Urinary bladder (tissue), 4 donors: ENCODE data around the gene MOSPD3. TPM values are rescaled to one million over a fixed set of nuclear protein-coding genes. Genes with fewer than 3 reads are reported as not detected.
A peak's percentile ranks its signal among the peaks of the same experiment; 100 is the strongest.

Source experiments
- DNase-seq: peaks from one replicate; pipeline ENCODE4 v3.0.0-alpha.2; 2015; ENCODE audit errors: extremely low spot score
- H3K27ac ChIP-seq: one replicate; pipeline ENCODE4 v1.5.1; 2013; ENCODE audit warnings: low read depth, mild to moderate bottlenecking, moderate library complexity
- H3K36me3 ChIP-seq: one replicate; pipeline ENCODE4 v1.6.1; 2013; ENCODE audit warnings: mild to moderate bottlenecking, moderate library complexity; ENCODE audit not compliant: insufficient read depth
- H3K4me1 ChIP-seq: one replicate; pipeline ENCODE4 v1.6.1; 2013; ENCODE audit warnings: mild to moderate bottlenecking, moderate library complexity; ENCODE audit not compliant: insufficient read depth
- H3K4me3 ChIP-seq: one replicate; pipeline ENCODE4 v1.5.1; 2013; ENCODE audit warnings: low read depth, low read length
- WGBS: extraction: QIAGEN DNeasy Blood & Tissue Kit; methylation state at CpG from one replicate; pipeline ENCODE4 v1.1.7; 2013; 5-methylcytosine and 5-hydroxymethylcytosine counted together
- polyA plus RNA-seq: library from polyadenylated mRNA; stranded (reverse); fragments of 200-250 nt; gene quantifications from one replicate; pipeline ENCODE4 v1.2.3, GENCODE V29; 2013
- total RNA-seq: library from RNA; depleted of rRNA; stranded (reverse); fragments of >200 nt; gene quantifications from one replicate; pipeline ENCODE4 v1.2.3, GENCODE V29; 2014
- donor health status: healthy with polysubstance abuse.
- donor health status: healthy.

MOSPD3 gene
- total and polyA plus RNA-seq, 2 donors: 5.3 to 30.4 TPM

DNA sequence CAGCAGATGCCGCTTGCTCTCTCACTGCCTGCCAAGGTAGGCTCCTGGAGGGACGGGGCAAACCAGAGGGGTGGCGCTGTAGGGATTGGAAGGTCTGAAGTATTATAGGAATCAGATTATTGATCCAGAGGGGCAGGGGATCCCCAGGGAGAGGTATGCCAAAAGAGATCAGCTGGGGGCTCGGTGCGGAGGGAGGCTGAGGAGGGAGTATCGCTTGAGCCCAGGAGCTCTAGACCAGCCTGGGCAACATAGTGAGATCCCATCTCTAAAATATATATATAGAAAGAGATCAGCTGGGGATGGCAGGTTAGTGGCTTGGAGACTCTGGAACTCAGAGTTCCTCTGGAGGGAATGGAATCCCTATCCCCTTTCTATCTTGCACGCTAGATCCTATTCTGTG is 17.2 kb upstream of the MOSPD3 start:
- WGBS: 98% methylated on average over 7 of the region's 7 CpGs
- H3K4me1 ChIP-seq: no peaks in the 10 kb centered on the region
- H3K27ac ChIP-seq: no peak overlapping the region
- no peak overlapping the region for H3K4me3 ChIP-seq
- H3K36me3 ChIP-seq: no peaks in the 10 kb centered on the region
- DNase-seq: no peak

DNA sequence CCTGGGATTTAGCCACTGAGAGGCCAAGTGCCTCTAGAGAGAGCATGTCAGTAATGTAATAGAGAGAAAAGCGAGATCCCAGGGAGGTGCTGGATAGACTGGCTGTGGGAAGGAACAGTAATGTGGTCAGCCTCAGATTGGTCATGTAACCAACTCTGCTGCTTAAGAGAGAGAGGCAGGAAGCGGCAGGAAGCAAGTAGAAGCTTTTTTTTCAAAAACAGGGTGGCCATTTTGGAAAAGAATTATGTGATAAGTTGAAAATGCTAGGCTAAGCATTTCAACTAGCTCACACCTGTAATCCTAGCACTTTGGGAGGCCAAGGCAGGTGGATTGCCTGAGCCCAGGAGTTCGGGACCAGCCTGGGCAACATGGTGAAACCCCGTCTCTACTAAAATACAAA is 13.9 kb upstream of the MOSPD3 start:
- no peak overlapping the region for H3K4me3 ChIP-seq
- WGBS: 91% methylated on average over 4 of the region's 4 CpGs
- DNase-seq: no peak
- no peak overlapping the region for H3K27ac ChIP-seq
- H3K36me3 ChIP-seq: no peaks in the 10 kb centered on the region
- H3K4me1 ChIP-seq: no peaks in the 10 kb centered on the region

DNA sequence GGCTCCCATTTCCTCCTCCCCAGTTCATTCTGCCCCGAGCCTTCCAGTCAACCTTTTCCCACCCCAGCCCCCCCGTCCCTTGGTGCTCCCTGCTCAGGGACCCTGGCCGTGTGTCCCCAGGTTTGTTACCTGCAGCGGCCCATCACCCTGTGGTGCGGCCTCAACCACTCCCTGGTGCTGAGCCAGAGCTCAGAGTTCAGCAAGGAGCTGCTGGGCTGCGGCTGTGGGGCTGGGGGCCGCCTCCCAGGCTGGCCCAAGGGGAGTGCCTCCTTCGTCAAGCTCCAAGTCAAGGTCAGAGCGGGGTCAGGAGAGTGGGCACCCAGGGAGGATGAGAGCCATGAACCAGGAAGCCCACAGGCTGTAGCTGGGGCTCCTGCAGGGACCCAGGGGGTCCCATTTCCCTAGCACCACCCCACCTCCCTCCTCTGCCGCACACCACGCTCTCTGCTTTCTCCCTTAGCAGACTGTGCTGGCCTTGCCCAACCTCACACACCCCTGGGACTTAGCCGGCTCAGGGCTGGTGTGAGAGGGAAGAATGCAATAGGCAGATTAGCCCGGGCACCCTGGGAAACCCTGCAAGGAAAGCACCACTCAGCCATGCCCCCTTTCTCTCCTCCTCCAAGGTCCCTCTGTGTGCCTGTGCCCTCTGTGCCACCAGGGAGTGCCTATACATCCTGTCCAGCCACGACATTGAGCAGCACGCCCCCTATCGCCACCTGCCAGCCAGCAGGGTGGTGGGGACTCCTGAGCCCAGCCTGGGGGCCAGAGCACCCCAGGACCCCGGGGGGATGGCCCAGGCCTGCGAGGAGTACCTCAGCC is 12.2 kb upstream of the MOSPD3 start:
- no peaks in the 10 kb centered on the region for H3K4me1 ChIP-seq
- H3K27ac ChIP-seq: no peak overlapping the region
- H3K36me3 ChIP-seq: no peaks in the 10 kb centered on the region
- WGBS: 77% methylated on average over 18 of the region's 18 CpGs
- H3K4me3 ChIP-seq: no peak overlapping the region
- no peak for DNase-seq

DNA sequence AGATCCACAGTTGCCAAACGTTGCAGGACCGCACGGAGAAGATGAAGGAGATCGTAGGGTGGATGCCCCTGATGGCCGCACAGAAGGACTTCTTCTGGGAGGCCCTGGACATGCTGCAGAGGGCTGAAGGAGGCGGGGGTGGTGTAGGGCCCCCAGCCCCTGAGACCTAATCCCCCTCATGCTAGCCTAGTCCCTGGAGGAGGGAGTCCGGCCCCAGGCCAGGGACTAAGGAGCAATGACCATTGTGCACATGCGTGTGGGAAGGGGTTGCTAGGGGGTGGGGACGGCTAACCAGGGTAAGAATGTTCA is 11.7 kb upstream of the MOSPD3 start:
- no peaks in the 10 kb centered on the region for H3K4me1 ChIP-seq
- no peak overlapping the region for H3K27ac ChIP-seq
- no peak for DNase-seq
- H3K36me3 ChIP-seq: no peaks in the 10 kb centered on the region
- H3K4me3 ChIP-seq: no peak overlapping the region
- WGBS: 83% methylated on average over 9 of the region's 9 CpGs

DNA sequence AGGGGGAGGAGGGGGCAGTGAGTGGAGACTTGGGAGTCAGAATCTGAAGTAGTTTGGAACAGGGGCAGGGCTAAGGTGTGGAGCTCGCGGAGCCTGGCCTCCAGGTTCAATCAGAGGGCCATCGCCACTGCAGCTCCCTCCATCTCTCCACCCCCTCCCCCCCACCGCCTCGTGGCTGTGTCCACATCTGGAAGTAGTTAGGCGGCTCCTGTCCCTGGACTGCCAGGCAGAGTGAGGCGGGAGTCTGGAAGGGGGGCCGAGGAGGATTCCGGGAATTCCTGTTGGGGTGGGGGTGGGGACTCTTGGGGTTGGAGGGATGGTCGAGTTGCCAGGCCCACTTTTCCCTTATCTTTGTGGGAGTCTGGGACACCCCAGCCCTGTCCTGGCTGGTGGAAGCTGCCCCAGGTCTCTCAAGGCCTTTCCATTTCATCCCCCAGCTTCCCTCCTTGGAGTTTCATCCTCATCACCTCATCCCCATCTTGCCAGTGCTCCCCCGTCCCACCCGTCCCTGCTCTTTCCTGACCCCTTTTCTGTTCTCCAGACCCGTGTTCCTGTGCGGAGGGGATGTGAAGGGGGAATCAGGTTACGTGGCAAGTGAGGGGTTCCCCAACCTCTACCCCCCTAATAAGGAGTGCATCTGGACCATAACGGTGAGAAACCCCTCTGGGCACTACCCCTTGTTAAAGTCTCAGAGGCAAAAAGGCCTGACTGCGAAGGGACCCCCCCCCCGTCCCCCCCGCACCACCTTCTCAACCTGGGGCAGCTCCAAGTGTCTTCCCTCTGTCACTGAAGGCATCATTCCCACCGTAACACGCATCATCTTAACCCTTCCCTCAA is 9.2 kb upstream of the MOSPD3 start:
- H3K36me3 ChIP-seq: no peaks in the 10 kb centered on the region
- no peak for DNase-seq
- no peaks in the 10 kb centered on the region for H3K4me1 ChIP-seq
- H3K27ac ChIP-seq: no peak overlapping the region
- WGBS: 25% methylated on average over 21 of the region's 21 CpGs
- peak overlapping the region; percentile 57 for H3K4me3 ChIP-seq

DNA sequence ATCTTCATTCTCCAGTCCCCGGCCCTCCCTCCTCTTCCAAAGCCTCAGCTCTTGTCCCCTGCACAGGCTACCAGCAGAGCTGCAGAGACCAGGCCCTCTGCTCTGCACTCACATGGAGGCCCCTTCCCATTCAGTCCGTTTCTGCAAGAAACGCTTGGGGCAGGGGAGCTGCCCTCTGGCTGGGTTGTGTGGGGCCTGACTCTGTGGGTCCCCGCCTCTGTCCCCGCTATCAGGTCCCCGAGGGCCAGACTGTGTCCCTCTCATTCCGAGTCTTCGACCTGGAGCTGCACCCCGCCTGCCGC is 8.7 kb upstream of the MOSPD3 start:
- H3K4me1 ChIP-seq: no peaks in the 10 kb centered on the region
- H3K36me3 ChIP-seq: no peaks in the 10 kb centered on the region
- DNase-seq: no peak
- peak overlapping the region; percentile 59 for H3K27ac ChIP-seq
- WGBS: 14% methylated on average over 10 of the region's 10 CpGs
- peak overlapping the region; percentile 57 for H3K4me3 ChIP-seq

DNA sequence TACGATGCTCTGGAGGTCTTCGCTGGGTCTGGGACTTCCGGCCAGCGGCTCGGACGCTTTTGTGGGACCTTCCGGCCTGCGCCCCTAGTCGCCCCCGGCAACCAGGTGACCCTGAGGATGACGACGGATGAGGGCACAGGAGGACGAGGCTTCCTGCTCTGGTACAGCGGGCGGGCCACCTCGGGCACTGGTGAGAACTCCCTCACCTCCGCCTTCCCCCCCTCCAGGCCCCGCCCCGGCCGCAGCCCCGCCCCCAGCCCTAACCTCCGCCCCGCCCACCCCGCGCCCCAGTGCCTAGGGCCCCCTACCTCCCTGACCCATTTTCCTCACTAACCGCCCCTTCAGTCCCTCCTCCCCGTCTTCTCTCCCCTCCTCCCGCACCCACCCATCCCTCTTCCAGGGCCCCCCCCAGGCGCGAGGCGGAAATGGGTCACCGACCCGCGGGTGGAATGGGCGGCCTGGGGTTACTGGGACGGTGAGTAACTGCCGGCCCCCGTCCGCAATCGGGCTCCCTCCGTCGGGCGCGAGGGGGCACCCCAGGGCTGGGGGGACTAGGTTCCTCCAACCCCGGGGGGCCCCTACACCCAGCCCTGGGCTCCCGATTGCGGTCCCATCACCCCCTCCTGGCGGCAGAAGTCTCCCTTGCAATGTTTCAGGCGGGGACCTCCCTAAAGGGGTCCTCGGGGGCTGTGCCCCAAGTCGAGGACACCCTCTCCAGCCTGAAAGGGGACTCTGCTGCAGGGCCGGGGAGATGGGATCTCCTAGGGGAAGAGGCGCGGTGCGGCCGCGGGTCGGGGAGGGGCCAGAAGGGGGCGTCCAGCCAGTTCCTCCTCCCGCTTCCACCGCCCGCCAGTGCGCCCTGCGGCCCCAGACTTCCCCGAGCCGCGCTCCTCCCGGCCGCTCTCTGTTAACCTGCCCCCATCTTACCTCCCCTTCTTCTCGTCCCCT is 8.0 kb upstream of the MOSPD3 start:
- WGBS: 1% methylated on average over 70 of the region's 70 CpGs

DNA sequence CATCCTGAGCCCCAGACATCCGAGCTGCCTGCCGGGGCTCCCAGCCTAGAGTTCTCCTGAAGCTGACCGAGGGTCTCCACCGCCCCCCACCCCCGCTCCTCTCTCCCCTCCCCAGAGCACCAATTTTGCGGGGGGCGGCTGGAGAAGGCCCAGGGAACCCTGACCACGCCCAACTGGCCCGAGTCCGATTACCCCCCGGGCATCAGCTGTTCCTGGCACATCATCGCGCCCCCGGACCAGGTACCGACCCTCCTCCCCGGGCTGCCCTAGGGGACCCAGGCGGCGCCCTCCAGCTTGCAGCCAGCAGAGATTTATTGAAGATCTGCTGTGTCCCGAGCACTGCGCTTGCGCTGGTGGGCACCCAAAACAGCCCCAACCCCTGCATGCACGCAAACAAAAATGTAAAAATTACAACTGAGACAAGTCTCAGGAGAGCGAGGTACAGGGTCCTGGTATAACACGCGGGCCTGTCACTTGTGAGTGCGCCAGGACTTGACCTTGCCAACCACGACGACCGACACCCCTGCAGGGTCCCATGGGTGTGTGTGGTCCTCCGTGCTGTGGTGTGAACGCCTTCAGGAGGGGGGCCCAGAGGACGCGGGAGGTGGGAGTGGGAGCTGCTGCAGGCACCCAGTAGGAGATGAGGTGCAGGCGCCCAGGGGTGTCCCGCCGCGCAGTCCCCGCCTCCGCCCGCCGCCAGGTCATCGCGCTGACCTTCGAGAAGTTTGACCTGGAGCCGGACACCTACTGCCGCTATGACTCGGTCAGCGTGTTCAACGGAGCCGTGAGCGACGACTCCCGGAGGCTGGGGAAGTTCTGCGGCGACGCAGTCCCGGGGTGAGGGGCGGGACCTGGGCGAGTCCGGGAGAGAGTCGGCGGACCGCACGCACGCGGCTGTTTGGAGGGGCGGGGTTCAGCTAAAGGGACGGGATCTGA is 7.1 kb upstream of the MOSPD3 start:
- Histone ChIP-seq H3K4me1 (no peaks in the 10 kb centered on the region), H3K4me3 (peak overlapping the region; percentile 57), H3K36me3 (no peaks in the 10 kb centered on the region), H3K27ac (no peak overlapping the region)
- DNase-seq: no peak
- WGBS: 29% methylated on average over 68 of the region's 68 CpGs

More for the DNA sequence above, 8.0 kb upstream of the MOSPD3 start:
- Histone ChIP-seq H3K27ac (peak overlapping the region; percentile 59), H3K4me3 (peak overlapping the region; percentile 57), H3K36me3 (no peaks in the 10 kb centered on the region), H3K4me1 (no peaks in the 10 kb centered on the region)
- no peak for DNase-seq

DNA sequence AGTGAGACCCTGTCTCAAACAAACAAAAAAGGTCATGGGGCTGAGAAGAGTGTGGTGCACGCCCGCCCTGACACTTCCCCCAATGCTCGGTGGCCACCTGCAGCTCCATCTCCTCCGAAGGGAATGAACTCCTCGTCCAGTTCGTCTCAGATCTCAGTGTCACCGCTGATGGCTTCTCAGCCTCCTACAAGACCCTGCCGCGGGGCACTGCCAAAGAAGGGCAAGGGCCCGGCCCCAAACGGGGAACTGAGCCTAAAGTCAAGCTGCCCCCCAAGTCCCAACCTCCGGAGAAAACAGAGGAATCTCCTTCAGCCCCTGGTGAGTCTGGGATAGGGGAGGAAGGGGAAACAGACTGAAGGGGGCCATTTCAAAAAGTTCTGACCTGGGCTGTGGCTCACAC is 6.0 kb upstream of the MOSPD3 start:
- Histone ChIP-seq H3K27ac (no peak overlapping the region), H3K4me3 (no peak overlapping the region), H3K4me1 (no peaks in the 10 kb centered on the region), H3K36me3 (no peaks in the 10 kb centered on the region)
- 89% methylated on average over 12 of the region's 12 CpGs for WGBS
- DNase-seq: no peak

DNA sequence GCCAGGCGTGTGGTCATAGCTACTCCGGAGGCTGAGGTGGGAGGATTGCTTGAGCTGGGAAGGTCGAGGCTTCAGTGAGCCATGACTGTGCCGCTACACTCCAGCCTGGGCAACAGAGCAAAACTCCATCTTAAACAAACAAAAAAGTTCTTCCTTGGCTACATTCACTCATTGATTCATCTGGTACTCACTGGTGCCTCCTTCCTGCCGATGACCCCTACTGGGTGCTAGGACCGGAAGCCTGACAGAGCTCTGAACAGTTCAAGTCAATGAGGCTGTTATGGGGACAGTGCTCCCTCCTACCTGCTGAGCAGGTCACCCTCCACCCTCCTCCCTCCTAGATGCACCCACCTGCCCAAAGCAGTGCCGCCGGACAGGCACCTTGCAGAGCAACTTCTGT is 5.2 kb upstream of the MOSPD3 start:
- Histone ChIP-seq H3K27ac (no peak overlapping the region), H3K4me1 (no peaks in the 10 kb centered on the region), H3K36me3 (no peaks in the 10 kb centered on the region), H3K4me3 (no peak overlapping the region)
- DNase-seq: no peak
- WGBS: 91% methylated on average over 8 of the region's 8 CpGs

DNA sequence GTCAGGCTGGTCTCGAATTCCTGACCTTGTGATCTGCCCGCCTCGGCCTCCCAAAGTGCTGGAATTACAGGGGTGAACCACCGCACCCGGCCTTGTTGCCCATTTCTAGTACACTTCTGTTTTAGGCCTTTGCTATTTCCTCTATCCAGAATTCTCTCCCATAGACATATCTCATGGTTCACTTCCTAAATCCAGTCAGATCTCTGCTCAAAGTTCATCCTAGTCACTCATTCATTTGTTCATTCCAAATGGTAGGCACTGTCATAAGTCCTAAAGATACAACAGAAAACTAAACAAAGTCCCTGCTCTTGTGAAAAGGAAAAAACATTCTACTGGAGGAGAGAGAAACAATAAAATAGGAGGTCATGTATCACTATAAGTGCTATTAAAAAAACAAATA is 2.4 kb upstream of the MOSPD3 start:
- no peaks in the 10 kb centered on the region for H3K4me1 ChIP-seq
- WGBS: 93% methylated on average over 5 of the region's 5 CpGs
- no peak overlapping the region for H3K4me3 ChIP-seq
- H3K27ac ChIP-seq: no peak overlapping the region
- H3K36me3 ChIP-seq: no peaks in the 10 kb centered on the region
- DNase-seq: no peak

DNA sequence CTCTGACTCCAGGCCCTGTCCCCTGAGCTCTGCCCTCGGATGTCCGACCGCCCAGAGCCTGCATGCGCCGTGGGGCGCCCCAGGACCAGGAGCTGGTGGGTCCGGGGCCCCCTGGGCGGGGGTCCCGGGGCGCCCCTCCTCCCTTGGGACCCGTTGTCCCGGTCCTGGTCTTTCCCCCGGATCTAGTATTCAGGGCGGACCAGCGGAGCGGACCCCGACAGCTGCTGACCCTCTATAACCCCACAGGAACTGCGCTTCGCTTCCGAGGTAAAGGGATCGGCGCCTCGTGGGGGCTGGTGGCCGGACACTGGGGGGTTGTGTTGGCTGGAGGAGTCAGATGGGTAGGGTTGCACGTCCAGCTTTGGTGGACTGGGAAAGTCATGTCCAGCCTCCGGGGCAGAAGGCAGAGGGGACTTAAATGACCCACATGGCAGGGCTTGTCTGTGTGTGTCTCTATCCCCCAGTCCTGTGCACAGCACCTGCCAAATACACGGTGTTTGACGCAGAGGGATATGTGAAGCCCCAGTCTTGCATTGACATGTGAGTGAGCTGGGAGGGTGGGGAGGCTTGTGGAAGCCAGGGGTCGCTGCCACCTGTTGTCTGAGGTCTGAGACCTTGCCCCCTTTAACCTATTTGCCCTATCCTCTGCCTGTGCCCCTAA is 520 bp downstream of the MOSPD3 start:
- Histone ChIP-seq H3K4me3 (peak overlapping the region; percentile 73), H3K36me3 (no peaks in the 10 kb centered on the region), H3K27ac (no peak overlapping the region), H3K4me1 (no peaks in the 10 kb centered on the region)
- DNase-seq: no peak
- 2% methylated on average over 29 of the region's 29 CpGs for WGBS
